C4-2B (cell line): ENCODE data around the gene ARMC10.

Source experiments
- ZFX ChIP-seq: fragments of 450-650 bp; IDR thresholded peaks from 2 replicates; pipeline ENCODE4 v1.6.1; 2017
- TF ChIP-seq, protein P1 (sequence below): fragments of 450-650 bp; conservative IDR thresholded peaks from 2 replicates; pipeline ENCODE4 v1.5.1; 2017; ENCODE audit warnings: mild to moderate bottlenecking

DNA sequence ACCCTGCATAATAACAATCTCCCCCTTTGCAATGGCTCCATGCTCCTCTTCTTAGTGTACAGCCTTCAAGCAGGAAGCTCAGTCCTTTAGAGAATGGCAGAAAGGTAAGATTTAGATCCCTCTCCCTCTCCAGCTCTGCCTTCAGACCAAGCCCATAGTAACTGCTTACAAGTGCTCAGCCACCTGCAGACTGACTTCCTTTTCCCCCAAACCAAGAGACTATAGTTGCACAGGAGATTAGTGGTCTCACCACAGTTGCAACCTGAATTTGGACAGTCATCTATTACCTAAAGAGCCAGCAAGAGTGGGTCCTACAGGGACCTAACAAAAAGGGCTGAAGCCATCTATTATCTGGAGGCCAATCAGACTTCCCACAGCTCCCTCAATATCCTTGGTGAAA is 16.8 kb upstream of the ARMC10 start:
- TF ChIP-seq, protein P1, sequence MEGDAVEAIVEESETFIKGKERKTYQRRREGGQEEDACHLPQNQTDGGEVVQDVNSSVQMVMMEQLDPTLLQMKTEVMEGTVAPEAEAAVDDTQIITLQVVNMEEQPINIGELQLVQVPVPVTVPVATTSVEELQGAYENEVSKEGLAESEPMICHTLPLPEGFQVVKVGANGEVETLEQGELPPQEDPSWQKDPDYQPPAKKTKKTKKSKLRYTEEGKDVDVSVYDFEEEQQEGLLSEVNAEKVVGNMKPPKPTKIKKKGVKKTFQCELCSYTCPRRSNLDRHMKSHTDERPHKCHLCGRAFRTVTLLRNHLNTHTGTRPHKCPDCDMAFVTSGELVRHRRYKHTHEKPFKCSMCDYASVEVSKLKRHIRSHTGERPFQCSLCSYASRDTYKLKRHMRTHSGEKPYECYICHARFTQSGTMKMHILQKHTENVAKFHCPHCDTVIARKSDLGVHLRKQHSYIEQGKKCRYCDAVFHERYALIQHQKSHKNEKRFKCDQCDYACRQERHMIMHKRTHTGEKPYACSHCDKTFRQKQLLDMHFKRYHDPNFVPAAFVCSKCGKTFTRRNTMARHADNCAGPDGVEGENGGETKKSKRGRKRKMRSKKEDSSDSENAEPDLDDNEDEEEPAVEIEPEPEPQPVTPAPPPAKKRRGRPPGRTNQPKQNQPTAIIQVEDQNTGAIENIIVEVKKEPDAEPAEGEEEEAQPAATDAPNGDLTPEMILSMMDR: no peak
- TF ChIP-seq ZFX: no peak
